ENCODE results near the gene ALG1. TPM values are rescaled to one million over a fixed set of nuclear protein-coding genes. Genes with fewer than 3 reads are reported as not detected.

The ALG1 gene
- total and polyA plus RNA-seq, 2 of the 13 experiments (the other 11 are each of a cell fraction or from before 2014, with no cell fraction given): 43.3 to 75.6 TPM

GRCh38 chr16:5071681-5072333, at the start of gene ALG1 (continued):
- TF ChIP-seq ZNF142 (CRISPR knock-in tag; IDR thresholded peaks at IDR 0.05): peak; percentile 65; the same call in 1 of the 2 replicates
- peak; percentile 100 for TF ChIP-seq GATAD1 (CRISPR knock-in tag; IDR thresholded peaks at IDR 0.05)
- TF ChIP-seq ZBTB21 (CRISPR knock-in tag; IDR thresholded peaks at IDR 0.05): peak; percentile 53; the same call in 1 of the 2 replicates
- no peak for TF ChIP-seq POLR2AphosphoS2 (IDR thresholded peaks at IDR 0.05; ENCODE audit: low read depth, low read length)
- peak; percentile 44; the same call in 1 of the 2 replicates for TF ChIP-seq ZNF281 (CRISPR knock-in tag; IDR thresholded peaks at IDR 0.05; ENCODE audit: borderline replicate concordance)
- peak; percentile 71; the same call in 1 of the 2 replicates for TF ChIP-seq ZBTB34 (CRISPR knock-in tag; IDR thresholded peaks at IDR 0.05)
- TF ChIP-seq PAXIP1 (CRISPR knock-in tag; conservative IDR thresholded peaks at IDR 0.05): peak; percentile 45
- peak; percentile 98 for TF ChIP-seq NR0B2 (CRISPR knock-in tag; IDR thresholded peaks at IDR 0.05)
- peak; percentile 93; the same call in 1 of the 2 replicates for TF ChIP-seq ZNF788 (CRISPR knock-in tag; IDR thresholded peaks at IDR 0.05; ENCODE audit: borderline replicate concordance)
- no peak for TF ChIP-seq PLRG1 (conservative IDR thresholded peaks at IDR 0.05)
- TF ChIP-seq ZNF703 (CRISPR knock-in tag; IDR thresholded peaks at IDR 0.05; ENCODE audit: borderline replicate concordance): peak; percentile 48; the same call in 1 of the 2 replicates
- 0 out of 2 replicates have a peak, but pooled peaks have one; percentile 85 for TF ChIP-seq SNAPC2 (CRISPR knock-in tag; IDR thresholded peaks at IDR 0.05)
- no peak for TF ChIP-seq ADNP (CRISPR knock-in tag; IDR thresholded peaks at IDR 0.05)
- TF ChIP-seq CHD4 (IDR thresholded peaks at IDR 0.05; ENCODE audit: borderline replicate concordance, low read length): no peak
